Stimulated activated CD4-positive, alpha-beta T cell treated with anti-CD3 and anti-CD28 coated beads, Interleukin-12 subunit alpha, Interleukin-12 subunit beta, amount 100 ng/mL, for 4 hours (primary cell): ENCODE data around the gene SV2C.

Experiments used
- DNase-seq: peaks from one replicate; pipeline ENCODE4 v3.0.0-alpha.2; 2020

SV2C gene

DNA sequence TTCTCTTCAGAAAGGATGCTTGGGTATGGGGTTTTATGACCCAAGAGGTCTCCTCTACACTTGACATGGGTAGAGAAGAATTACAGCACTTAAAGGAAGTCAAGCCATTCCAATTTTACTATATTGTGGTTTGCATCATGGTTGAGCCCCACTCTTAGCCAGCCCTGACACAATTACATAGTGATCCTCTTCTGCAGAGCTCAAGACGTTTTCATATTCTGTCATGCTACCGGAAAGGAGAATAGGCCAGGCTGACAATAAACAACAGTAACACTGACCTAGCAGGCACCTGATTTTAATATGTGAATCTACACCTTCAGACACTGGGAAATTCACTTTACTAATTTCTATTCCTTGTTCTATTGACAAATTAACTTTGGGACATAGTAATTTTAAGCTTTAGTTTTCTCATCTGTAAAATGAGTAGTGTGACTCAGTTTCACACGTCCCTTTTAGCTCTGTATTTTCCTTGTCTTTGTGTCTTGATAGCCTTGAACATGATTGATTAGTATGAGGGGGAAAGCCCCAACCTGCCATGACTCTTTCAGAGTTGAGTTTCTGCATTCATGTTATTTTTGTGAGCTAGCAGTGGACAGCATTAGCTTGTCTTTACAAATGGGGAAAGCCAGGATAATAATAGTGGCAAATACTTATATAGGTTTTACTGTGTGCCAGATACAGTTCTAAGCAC lies 83.8 kb downstream of the SV2C start:
- DNase-seq: no peak

DNA sequence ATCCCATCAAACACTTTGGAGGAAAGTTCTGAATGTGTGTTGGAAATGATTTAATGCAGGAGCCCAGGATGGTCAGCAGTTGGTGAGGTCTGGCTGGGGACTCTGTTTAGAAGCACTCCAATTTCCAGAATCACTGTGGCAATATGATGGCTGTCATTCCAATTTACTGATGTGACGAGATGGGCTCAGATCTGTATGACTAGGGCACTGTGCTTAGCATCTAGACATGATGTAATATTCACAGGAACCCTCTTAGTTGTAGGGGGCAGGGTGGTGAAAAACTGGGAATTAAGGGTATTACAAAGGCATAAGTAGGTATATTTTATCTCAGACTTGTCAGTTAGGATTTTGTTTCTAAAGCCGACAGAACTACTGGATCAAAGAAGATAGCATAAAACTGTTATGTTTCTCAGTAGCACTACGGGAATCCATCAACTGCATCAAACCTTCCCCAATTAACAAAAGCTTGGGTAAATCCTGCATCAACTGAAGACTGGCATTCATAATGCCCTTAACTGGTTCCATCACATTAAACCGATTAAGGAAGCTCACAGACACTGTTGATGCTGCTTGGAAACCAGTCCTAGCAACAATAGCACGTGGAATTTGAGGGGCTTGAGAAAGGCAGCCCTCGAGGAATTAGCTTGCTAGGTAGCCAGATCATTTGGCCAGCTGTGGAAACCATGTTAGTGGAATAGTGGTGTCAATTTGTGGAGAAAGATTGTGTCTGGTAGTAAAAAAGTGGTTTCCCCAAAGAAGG lies 86.1 kb downstream of the SV2C start:
- no peak for DNase-seq

DNA sequence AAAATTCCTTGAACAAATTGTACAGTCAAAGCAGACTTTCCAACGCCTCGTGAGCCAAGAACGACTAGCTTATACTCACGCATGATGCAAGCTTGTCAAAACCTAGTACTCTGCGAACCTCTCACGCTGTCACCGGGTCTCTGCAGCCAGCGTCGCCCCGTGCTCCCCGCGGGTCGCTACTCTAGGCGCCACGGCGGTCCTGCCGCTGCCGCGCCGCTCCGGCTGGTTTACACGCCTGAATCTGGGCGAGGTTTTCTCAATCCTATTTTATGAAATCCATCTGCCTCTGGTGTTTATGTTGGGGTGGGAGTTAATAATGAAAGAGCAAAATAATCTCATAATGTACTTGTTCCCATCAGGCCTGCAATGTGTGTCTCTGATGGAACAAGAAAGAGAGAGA lies 90.9 kb downstream of the SV2C start:
- DNase-seq: no peak

DNA sequence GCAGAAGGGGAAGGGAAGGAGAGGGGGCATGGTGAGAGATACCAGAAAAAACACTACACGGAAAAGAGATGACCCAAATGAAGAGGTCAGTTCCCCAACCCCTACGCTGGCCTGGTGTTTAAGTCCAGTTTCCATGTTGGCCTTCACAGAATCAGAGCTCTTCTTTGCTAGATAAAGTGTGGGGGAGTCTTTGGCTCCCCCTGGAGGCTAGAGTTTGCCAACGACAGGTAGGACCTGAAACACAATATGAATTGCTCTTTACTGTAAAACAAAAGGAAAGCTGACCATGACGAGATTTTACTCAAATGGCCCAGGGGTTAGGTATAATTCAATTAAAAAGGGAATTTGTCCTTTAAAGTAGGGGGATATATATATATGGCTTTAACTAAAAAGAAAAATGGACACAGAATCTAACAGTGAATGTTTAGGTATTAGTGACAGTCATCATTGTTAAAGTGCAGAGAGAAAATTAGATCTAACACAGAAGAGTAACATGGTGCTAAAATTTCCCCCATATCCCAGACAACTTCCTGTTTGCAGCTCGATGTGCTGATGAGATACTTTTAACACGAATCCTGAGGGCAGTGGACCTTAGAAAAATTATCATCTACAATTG lies 92.0 kb downstream of the SV2C start:
- peak; percentile 41 for DNase-seq

DNA sequence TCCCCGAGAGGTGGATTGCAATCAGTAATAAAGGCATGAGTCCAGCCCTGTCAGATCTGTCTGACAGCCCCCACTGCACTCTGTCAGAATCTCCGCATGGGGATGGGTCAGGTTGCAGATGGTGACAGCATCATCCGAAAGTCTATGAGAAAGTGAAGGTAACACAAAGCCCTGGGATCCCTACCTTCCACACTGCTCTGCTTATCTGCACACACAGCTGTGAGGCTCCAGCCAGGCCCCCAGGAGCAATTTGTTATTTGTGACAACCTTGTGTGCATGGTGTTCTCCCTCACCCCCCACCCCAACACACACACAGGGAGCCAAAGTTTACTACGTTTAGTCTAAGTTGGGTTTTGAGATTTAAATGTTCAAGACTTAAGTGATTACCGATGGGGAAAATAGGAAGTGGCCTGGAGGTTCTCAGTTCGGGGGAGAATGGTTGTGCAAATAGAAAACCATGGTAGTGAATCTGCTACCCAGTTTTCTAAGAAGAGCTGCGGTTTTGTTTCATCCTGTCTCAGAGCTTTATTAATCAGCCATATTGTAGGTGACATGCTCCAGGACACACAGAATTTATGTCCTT lies 92.7 kb downstream of the SV2C start:
- no peak for DNase-seq

DNA sequence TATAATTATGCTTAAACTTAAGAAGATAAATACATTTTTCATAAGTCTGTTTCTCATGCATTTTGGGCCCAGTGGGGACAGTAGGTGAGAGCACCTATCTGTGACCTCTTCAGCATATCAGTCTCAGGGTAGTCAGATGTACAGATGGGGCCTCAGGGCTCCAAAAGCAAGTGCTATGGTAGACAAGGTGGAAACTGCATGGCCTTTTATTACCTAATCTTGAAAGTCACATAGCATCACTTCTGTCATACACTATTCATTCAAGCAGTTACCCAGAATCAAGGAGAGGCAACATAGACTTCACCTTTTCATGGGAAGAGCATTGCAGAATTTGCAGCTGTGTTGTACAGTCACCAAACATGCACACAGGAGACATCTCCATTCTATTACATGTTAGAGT lies 94.8 kb downstream of the SV2C start:
- no peak for DNase-seq

DNA sequence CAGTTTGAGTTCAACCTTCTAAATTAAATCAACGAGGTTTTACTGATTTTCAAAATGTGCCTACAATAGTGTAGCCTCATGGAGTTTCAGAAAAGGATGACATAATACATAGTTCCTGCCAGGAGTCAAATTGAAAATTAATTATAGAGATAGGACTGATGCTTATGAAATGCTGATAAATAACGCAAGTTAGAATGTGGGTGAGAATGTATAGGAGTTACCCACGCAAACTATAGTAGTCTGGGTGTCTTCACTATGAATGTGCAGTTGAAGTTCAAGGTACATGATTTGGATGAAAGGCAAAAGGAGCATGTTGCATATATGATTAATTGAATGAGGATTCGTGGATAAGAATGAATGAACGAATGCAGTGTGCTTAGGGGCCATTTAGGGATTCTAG lies 95.7 kb downstream of the SV2C start:
- DNase-seq: no peak

DNA sequence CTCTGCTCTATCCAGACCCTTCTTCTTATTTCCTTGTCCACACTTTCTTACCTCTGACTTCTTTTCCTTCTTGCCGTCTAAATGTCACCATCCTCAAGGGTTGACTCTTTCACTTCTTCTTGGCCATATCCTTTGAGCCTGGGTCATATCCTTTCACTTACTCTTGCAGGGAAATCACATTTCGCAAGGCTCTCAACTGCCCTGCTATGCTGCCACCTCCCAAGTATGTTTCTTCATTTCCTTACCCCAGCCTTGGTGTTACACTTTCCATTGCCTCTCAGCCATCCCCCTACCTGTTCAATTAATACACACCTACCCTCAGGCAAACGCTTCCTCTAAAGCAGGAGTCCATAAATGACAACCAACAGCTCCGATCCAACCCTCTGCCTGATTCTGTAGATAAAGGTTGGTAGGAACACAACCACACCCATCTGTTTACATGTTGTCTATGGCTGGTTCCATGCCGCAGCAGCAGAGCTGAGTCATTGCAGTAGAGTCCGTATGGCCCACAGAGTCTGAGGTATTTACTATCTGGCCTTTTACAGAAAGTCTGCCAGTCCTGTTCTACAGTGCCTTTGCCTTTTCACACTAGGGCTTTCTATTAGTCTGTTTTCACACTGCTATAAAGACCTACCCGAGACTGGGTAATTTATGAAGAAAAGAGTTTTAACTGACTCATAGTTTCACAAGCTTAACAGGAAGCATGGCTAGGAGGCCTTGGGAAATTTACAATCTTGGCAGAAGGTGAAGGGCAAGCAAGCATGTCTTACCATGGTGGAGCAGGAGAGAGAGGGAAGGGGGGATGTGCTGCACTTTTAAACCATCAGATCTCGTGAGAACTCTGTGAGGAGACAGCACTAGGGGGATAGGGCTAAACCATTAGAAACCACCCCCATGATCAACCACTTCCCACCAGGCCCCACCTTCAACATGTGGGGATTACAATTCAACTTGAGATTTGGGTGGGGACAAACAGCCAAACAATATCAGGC lies 97.9 kb downstream of the SV2C start:
- DNase-seq: no peak

DNA sequence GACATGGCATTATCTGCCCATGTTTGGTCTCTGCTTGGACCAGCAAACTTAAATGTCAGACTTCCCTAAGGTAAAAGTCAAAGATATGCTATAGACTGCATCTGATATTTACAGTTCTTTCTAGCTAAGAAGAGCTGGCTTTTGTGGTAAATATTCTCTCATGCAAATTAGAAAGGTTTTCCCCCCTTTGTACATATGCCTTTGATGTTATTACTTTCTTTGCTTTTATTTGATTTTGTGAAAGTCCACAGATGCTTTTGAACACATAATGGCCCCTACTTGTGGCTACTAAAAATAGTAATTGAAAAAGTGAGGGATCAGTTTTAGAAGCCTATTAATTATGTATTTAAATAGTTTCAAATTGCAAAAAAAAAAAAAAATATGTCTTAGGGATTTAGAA lies 104.2 kb downstream of the SV2C start:
- DNase-seq: no peak

DNA sequence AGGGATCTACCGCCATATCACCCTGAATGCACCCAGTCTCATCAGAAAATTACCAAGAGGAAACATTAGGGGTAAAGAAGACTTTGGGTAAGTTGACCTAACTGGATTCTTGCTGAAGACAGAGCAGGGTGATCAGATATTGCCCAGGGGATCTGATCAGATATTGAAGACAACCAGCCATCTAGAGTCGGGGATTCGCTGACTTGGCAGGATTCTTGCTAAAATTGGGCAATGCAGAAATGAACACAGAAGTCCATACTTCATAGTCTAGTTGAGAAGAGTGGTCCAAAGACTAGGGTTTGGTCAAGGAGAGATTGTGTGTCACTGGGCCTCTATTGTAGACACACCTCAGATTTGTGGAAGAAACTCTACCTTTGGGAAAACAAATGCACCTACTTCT lies 107.2 kb downstream of the SV2C start:
- no peak for DNase-seq

DNA sequence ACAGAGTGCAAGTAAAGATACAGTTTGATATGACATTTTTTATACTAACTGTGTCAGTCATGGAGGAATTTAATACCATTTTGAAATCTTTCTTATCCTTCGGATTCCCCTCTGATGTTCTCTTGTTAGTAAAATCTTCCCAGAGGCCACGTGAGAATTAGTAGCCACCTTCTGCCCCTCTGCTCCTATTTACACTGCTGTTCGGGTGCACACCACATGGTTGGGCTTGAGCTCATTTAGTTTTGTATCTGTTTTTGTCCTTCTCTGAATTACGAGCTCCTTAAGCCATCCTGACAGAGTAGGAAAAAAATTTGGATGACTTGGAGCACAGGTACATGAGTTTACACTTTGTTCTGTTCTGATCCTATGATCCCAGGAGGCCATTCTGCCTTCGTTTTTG lies 109.7 kb downstream of the SV2C start:
- DNase-seq: no peak

DNA sequence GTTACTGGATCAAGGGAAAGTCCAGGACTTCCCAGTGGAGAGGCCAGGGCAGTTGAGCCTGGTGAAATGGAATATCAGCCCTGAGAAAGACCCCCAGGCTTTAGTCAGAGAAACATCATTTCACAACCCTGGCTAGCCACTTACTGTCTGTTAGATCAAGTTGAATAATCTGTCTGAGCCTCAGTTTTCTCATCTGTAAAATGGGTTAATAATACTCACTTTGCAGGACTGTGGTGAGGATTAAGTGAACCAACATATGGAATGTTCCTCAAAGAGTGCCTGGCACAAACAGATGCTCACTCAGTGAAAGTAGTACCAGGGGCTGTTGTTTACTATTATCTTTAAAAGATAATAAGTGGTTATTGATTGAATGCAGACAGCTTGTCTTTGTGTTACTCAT lies 110.5 kb downstream of the SV2C start:
- DNase-seq: no peak

DNA sequence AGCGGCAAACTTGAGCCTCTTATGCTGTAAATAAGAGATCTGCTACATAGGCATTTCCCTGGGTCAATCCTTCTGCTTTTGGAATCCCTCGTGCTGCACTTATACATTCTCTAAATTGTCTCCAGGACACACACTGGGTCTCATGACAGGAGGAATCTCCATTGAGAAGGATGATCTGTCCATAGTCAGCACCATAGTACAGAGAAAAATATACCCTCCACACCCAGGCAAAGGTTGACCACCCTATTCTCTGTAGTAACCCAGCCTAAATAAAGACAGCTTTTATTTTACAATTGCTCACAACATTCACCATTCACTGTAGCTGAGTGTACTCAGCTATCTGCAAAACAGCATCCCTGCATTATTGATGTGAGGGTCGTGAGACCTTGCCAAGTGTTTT lies 111.2 kb downstream of the SV2C start:
- DNase-seq: no peak

DNA sequence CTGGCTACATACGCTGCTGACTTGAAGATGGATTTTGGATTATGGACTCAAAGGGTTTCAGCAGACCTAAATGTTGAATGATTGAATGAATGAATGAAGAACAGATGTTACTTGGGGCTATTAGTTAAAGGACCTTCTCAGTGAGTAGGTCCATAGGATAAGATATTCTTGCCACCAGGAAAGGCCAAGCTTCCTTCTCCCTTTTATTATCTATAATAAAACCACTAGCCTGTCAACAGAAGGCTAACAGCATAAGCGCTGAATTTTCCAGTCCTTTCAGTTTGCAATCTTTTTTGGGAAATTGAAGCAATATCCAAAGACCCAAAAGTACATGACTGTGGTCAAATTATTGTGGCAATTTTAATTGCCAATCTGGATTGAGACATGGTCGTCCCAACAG lies 113.3 kb downstream of the SV2C start:
- no peak for DNase-seq

DNA sequence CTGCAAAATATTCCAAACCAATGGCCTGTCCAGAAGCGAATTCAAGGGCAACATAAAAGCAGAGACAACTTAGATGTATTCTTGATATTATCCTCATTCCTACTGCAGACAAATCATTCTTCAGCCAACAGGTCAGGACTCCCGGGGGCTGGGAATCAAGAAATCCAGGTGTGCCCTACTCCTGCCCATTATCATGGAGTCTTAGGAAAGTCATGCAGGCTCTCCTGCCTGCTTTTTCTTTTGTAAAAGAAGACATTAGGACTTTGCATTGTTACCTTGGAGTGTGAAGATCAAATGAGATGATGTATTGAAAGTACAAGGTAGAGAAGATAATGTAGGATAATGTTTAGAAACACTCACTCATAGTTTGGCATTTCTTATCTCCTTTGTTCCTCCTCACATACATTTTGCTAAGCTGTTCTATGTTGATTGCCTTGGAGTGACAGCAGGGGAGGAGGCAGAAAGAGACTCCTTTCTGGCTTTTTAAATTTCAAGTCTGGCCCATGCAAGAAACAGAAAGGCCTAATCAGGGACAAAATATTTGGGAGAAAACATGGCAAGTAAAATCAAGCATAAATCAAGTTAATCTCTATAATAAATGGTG lies 113.8 kb downstream of the SV2C start:
- no peak for DNase-seq

DNA sequence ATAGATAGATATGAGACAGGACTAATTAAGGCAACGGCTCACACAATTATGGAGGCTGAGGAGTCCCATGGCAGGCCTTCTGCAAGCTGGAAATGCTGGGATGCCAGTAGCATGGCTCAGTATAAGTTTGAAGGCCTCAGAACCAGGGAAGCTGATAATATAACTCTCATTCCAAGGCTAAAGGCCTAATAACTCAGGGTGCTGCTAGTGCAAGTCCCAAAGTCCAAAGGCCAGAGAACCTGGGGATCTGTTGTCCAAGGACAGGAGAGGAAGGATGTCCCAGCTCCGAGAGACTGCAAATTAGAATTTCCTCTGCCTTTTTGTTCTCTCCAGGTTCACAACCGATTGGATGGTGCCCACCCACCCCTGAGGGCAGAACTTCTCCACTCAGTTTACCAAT lies 114.5 kb downstream of the SV2C start:
- no peak for DNase-seq

DNA sequence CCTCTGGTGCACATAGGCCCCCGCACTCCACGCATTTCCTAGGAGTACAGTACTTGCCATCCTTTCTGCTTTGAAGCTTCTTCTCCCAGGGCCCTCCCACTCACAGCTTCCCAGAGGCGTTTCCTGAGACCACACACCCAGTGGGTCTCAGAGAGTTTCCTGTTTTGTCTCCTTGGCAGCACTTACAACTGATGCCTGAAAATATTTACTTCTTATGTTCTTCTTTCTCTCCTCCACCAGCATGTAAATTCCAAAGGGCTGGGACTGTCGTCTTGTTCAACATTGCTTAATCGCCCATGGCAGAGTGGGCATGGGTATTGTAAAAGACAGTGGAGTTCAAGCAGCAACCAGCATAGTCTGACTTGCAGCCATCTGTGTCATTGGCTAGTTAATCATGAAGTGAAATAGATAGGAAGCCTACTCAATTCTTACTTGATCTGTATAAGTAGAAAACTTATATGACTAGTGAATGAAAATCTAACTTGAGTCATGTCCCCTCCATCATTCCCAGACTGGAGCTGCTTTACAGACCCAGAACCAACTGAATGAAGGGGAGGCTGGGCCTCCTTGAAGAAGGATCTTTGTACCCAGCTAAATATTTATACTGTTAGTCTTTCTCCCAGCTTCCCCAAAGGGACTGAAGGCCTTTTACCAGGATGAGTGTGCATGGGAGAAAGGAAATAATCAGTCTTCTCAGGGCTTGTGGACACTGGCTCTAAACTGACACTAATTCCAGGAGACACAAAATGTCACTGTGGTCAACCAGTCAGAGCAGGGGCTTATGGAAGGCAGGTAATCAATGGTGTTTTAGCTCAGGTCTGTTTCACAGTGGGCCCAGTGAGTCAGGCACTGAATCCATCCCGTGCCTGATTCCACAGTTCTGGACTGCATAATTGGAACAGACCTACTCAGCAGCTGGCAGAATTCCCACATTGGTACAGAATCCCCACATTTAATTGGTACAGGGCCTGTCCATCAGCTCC lies 116.4 kb downstream of the SV2C start:
- no peak for DNase-seq

DNA sequence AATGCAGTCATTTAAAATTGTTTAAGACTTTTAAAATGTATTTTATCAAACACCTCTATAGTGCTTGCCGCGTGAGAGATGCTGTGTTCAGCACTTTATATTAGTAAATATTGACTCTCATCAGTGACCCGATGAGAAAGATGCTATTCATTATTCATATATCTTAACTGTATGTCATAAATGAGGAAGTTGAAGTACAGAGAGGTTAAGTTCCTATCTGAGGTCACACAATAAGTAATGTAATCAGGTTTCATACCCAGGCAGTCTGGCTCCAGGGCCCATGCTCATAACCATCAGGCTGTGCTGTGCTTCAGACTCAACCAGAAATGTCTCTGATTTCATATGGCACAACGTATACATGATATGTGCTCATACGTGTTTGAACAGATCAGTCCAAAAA lies 119.0 kb downstream of the SV2C start:
- no peak for DNase-seq

DNA sequence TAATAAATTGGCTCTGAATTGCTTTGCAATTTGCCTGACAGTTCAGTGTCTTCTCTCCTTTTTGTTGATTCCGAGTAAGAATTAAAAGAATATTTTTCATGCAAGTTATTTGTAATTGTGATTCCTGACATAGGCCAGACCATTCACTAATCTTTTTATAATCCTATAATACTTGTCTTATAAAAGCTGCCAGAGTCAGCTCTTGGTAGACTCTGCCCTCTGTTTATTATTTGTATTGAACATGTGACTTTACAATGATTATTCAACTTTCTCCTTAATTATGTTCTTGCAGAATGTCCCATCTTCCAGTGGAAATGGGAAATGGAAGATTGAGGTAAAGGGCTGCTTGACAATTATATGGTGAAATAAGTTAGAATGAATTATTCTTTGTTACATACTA lies 121.0 kb downstream of the SV2C start:
- no peak for DNase-seq

DNA sequence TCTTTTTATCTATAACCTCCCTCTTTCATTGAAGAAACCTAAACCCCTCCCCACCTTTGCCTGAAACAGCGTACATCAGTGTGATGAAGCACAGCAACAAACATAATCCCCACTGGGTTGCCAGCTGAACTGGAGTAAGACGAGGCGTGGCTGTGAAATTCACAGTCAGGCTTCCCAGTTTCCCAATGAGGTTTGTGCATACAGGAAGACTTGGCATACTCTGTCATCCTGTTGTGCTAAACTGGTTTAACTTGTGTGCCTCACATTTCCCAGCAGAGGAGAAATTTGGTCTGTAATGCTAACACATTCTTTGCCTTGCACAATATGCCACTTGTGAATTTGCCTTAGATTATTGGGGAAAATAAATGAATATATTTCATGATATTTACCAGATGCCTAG lies 121.5 kb downstream of the SV2C start:
- no peak for DNase-seq

DNA sequence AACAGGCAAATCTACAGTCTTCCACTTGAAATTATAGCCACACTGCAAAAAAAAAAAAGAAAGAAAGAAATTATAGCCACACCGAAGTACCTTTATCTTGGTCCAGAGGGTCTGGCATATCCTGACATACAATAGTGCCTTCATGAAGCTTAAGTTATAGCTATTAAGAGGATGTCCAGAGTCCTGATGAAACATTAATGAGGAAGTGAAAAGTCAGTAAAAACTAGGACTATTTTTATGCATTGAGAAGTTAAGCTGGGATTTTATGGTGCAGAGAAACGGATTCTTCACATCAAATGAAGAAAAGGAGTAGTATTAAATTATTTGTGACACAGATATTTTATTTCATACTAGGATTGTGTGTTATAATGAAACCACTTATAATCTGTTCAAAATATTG lies 123.9 kb downstream of the SV2C start:
- no peak for DNase-seq
